GM18907 (cell line): ENCODE measurements around the gene AGXT.

Experiments used
- ATAC-seq: cut with Tn5 transposase; IDR thresholded peaks from one replicate; pipeline ENCODE4 v1.9.1; 2021; ENCODE audit warnings: mild to moderate bottlenecking, moderate library complexity; ENCODE audit not compliant: unreplicated experiment

The AGXT gene

DNA sequence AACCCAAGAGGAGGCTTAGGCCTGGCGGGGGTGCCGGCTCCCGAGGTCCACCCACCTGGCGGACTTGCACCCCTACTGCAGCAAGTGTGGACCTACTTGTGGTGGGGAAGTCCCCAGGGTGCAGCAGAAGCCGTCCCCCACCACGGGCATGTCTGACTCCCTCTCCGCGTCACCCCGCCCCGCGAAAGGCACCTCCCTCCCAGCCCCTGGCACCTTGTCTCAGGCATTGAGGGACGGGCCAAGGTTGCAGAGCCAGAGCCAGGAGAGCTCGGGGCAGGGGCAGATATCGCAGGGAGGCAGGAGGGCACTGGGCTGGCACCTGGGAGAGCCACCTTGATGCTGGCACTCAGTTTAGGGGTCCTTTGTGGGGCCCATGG lies 56.6 kb downstream of the AGXT start:
- no peak for ATAC-seq

DNA sequence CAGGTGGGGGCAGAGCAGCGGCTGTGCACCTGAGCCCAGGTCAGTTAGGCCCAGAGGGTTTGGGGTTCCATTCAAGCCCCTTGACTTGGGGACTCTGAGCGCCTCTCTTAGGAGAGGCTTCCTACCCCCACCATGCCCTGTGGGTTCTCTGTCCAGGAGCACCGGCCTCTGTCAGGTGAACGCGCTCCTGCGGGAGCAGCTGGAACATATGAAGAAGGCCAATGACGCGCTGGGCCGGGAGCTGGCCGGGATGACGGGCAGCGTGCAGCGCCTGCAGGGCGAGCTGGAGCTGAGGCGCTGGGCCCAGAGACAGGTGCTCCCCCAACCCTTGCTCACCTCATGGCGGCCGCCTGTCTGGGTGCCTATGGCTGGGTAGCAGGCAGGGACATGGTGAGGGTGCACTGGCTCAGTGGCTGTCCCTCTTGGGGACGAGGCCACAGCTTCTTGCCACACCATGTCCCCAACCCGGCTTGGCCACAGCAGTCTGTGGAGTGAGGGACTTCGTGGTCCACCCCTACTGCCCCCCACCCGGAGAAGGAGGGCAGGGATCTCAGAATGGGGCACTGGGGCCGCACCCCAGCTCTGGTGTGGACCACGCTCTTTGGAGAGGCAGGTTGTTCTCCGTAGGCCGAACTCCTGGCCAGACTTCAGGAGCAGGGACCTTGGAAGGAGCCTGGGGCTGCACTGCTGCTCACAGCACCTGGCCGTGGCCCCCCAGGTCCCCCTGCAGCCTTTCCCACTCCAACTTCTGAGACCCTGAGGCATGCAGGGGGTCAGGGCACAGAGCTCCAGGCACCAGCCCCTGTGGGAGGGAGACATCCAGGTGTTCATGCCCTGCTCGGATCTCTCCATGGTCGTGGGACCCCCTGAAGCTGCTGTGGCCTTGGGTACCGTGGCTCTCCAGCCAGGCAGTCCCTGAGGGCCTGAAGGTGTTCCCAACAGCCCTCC lies 57.2 kb downstream of the AGXT start:
- ATAC-seq = no peak

- ATAC-seq = no peak
Observed at GRCh38 chr2:240926516-240927389, 58.1 kb downstream of the AGXT start.

DNA sequence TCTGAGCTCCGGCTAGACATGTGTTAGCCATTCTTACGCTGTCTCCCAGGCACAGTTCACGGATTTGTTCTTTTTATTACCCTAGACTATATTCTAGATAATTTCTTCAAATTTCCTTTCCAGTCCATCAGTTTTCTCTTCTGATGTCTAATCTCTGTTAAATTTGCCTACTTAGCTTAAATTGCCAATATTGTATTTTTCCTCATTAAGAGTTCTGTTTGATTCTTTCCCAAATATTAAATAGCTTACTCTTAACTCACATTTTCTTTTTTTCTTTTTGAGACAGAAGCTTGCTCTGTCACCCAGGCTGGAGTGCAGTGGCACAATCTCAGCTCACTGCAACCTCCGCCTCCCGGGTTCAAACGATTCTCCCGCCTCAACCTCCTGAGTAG lies 58.8 kb downstream of the AGXT start:
- no peak for ATAC-seq

DNA sequence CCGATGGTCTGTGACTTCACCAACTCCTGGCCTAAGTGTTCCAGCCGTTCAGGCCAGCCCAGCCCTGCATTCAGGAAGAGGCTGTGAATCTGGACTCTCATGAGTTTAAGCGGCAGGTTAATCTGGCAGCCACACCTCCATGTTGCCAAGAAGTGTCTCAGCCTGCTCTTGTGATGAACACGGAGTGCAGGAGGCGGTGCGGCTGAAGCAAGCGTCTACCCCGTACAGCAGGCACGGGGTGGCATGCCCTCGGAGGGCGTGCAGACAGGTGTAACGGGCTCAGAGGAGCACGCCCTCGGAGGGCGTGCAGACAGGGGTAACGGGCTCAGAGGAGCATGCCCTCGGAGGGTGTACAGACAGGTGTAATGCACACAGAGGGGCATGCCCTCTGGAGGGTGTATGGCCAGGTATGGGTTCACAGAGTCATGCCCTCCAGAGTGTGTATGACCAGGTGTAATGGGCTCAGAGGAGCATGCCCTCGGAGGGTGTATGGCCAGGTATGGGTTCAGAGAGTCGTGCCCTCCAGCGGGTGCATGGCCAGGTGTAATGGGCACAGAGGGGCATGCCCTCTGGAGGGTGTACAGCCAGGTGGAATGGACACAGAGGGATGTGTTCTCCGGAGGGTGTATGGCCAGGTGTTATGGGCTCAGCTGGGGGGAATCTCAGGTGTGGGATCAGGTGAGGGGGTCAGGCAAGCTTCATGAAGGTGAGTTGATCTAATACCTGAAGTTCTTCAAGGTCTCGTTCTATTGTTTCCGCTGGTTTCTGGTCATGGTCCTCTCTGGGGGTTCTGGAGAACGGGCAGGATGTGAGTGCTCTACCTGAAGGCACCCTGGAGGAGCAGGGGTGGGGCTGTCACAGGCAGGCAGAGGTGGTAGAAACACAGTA lies 60.1 kb downstream of the AGXT start:
- ATAC-seq = no peak

- ATAC-seq = no peak
Observed at GRCh38 chr2:240929364-240930095, 60.9 kb downstream of the AGXT start.
